CD4-positive, alpha-beta T cell (primary cell): Measurements from ENCODE around the gene RPL32. TPM values are rescaled to one million over a fixed set of nuclear protein-coding genes. Genes with fewer than 3 reads are reported as not detected.

ENCODE experiments used
- ATAC-seq: fragments of 200-7000 bp; cut with Tn5 transposase; one replicate; pipeline ENCODE4 v1.10.0; 2022; ENCODE audit warnings: mild to moderate bottlenecking; ENCODE audit not compliant: poor library complexity
- CTCF ChIA-PET: fragments of 350-600 bp; sonication (Branson Sonifier 250); formaldehyde crosslinking; loops from one replicate; lab custom pipeline; 2021; ENCODE audit warnings: antibody characterized with exemption, inconsistent platforms; lab: Charles Lee
- POLR2A ChIA-PET: fragments of 350-600 bp; sonication (Branson Sonifier 250); formaldehyde crosslinking; loops from one replicate; lab custom pipeline; 2021; ENCODE audit warnings: antibody characterized with exemption, inconsistent platforms; lab: Charles Lee
- DNase-seq, 14 experiments: peaks; one replicate each; pipeline ENCODE4 v3.0.0-alpha.2; 2013 to 2020; ENCODE audit warnings: mixed read lengths in 2 of 14
- H3K27ac ChIP-seq, 2 donors: one replicate each; pipeline versions ENCODE4 v1.5.1 to v1.7.0; 2013; ENCODE audit warnings: low read length in 2 of 2, low read depth in 1 of 2, mild to moderate bottlenecking in 1 of 2
- H3K27me3 ChIP-seq, 2 experiments: 1 replicate in 1 of 2; 2 replicates in 1 of 2; pipeline versions ENCODE4 v1.6.1 to v1.7.0; 2013; ENCODE audit warnings: low read length in 2 of 2, control low read depth in 1 of 2, mild to moderate bottlenecking in 1 of 2, moderate library complexity in 1 of 2; ENCODE audit not compliant: insufficient read depth in 2 of 2, control insufficient read depth in 1 of 2
- H3K36me3 ChIP-seq: one replicate; pipeline ENCODE4 v1.6.1; 2013; ENCODE audit warnings: low read length, control low read depth; ENCODE audit not compliant: insufficient read depth
- H3K4me1 ChIP-seq: one replicate; pipeline ENCODE4 v1.6.1; 2013; ENCODE audit warnings: low read length, control low read depth; ENCODE audit not compliant: insufficient read depth
- H3K4me3 ChIP-seq: one replicate; pipeline ENCODE4 v1.5.1; 2013; ENCODE audit warnings: mild to moderate bottlenecking, low read length, moderate library complexity
- H3K9me3 ChIP-seq, 2 experiments: 1 replicate in 1 of 2; 2 replicates in 1 of 2; pipeline versions ENCODE4 v1.6.1 to v1.7.0; 2013; ENCODE audit warnings: low read length in 2 of 2, mild to moderate bottlenecking in 2 of 2, control low read depth in 1 of 2, moderate library complexity in 1 of 2; ENCODE audit not compliant: control insufficient read depth in 1 of 2, insufficient read depth in 1 of 2
- H3K27ac Mint-ChIP-seq: one replicate; pipeline ENCODE4 v1.8.0; 2020; ENCODE audit warnings: mixed read lengths
- H3K27me3 Mint-ChIP-seq: one replicate; pipeline ENCODE4 v1.8.0; 2021; ENCODE audit warnings: mixed read lengths
- H3K36me3 Mint-ChIP-seq: one replicate; pipeline ENCODE4 v1.8.0; 2021; ENCODE audit warnings: low read depth, mixed read lengths
- H3K4me1 Mint-ChIP-seq: one replicate; pipeline ENCODE4 v1.8.0; 2021; ENCODE audit warnings: low read depth, mixed read lengths
- H3K4me3 Mint-ChIP-seq: one replicate; pipeline ENCODE4 v1.8.0; 2020; ENCODE audit warnings: mild to moderate bottlenecking, mixed read lengths
- H3K9me3 Mint-ChIP-seq: one replicate; pipeline ENCODE4 v1.8.0; 2020; ENCODE audit warnings: mixed read lengths
- CTCF ChIP-seq: fragments of 200-600 bp; IDR thresholded peaks from one replicate; pipeline ENCODE4 v1.8.0; 2022; ENCODE audit warnings: antibody characterized with exemption, mild to moderate bottlenecking
- intact Hi-C, 2 experiments: fragments of 100-400 bp; cut with DNase I in 1 of 2; cut with micrococcal nuclease in 1 of 2; formaldehyde crosslinking; loops; one replicate each; pipeline versions ENCODE4 v1.15.1 to v1.9.0; 2023 to 2025; cut with DNase I, micrococcal nuclease
- total RNA-seq, 174 experiments: library from RNA in 2 of 174; stranded (reverse) in 2 of 174; gene quantifications; one replicate each; pipeline ENCODE4 v1.2.3 and lab custom pipeline; 2021 to 2026

The RPL32 gene
- total RNA-seq, 2 experiments from 2014 or later: 4,308 to 4,667 TPM

DNA sequence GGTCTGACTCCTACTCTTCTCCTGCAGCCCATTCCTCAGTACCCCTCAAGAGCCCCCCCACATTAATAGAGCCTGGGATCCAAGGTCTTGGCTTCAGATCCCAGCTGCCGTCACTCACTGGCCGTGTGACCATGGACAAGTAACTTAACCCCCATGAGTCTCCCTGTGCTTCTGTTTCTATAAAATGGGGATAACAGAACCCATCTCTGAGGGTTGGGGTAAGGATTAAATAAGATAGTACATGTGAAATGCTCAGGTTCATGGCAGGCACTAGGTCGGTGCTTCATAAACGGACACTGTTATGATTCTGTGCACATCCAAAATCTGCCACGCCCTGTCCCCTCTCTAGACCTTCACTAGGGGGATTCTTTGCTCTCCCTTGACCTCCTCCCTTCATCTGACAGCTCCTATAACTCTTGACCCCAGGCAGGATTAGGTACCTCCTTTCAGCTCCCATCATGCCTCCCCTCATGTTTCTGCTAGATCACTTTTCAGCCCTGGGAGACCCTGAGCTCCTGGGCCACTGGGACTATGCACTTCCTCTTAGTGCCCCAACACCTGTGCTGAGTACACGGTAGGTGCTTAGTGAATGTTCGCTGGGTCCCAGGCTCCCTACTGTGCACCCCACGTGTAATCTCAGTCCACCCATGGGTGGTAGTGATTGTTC lies 43.3 kb downstream of the RPL32 start:
- no peaks in the 10 kb centered on the region for H3K9me3 Mint-ChIP-seq
- H3K27ac Mint-ChIP-seq: peak overlapping the region; percentile 23
- POLR2A ChIA-PET: interaction anchor here (2.1 to 2.3 kb wide), 2 partner anchors 12 to 43 kb away, joined by 18 to 26 read pairs; partner anchors contain the start of gene RPL32

DNA sequence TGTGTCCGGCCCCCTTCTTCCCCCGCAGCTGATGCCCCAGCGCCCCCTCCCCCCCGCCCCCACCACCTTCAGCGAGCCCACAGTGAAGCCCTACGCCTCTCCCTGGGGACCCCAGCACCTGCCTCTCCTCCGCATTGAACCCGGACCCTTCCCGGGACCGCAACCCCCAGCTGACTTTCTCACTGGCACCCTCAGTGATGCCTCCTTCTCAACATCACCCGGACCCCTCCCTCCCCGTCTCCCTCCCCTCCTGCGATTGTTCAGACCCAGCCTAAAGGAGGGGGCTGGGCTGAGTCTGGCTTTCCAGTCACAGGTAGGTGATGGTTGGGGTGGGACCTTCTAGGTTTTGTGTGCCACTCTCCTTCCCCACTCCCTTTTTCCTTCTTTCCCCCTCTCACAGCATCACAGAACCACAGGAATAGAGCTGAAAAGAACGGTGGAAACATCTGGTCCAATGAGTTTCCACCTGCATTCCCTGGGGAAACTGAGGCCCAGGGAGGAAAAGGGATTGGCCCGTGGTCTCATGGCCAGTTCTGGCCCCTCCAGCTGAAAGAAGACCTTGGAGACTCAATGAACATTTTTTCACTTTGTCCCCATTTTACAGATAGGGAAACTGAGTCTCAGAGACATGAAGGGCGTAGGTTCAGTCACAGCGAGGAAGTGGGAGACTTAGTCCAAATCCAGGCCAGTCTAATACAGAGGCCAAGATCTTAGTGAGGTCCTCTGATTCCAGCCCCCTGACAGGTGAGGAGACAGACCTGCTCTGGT lies 44.1 kb downstream of the RPL32 start:
- Mint-ChIP-seq H3K27ac (peak overlapping the region; percentile 23), H3K27me3 (no peaks in the 10 kb centered on the region), H3K4me1 (peaks cover 29% of the 10 kb centered on the region), H3K36me3 (no peaks in the 10 kb centered on the region), H3K9me3 (no peaks in the 10 kb centered on the region), H3K4me3 (peak overlapping the region; percentile 93)
- ChIA-PET CTCF (interaction anchor here (1.1 to 2.7 kb wide), 3 partner anchors 10 to 45 kb away, joined by 3 to 16 read pairs (median 4); no protein-coding TSS in a partner anchor), POLR2A (interaction anchor here (0.9 to 2.3 kb wide), 4 partner anchors 13 to 313 kb away, joined by 3 to 26 read pairs (median 10); partner anchors contain the start of gene RPL32)
- no peaks in the 10 kb centered on the region for H3K27me3 ChIP-seq
- no peaks in the 10 kb centered on the region for H3K9me3 ChIP-seq
- TF ChIP-seq CTCF: no peak
- no peak overlapping the region for H3K27ac ChIP-seq
- intact Hi-C loops: loop anchor here in 1 of 2 experiments (2.0 kb wide), 1 partner anchor 13 kb away; no protein-coding TSS in a partner anchor
- DNase-seq (no peak), ATAC-seq (no peak)
- H3K36me3 ChIP-seq: no peaks in the 10 kb centered on the region
- H3K4me3 ChIP-seq: peak overlapping the region; percentile 68
- H3K4me1 ChIP-seq: peaks cover 13% of the 10 kb centered on the region

More for the DNA sequence above, 43.3 kb downstream of the RPL32 start:
- no peak overlapping the region for H3K4me3 ChIP-seq
- H3K27me3 Mint-ChIP-seq: no peaks in the 10 kb centered on the region
- TF ChIP-seq CTCF: no peak
- ATAC-seq (no peak), DNase-seq (no peak)
- no peaks in the 10 kb centered on the region for H3K27me3 ChIP-seq
- H3K4me3 Mint-ChIP-seq: peak overlapping the region; percentile 83
- no peaks in the 10 kb centered on the region for H3K36me3 ChIP-seq
- CTCF ChIA-PET: interaction anchor here (2.7 kb wide), 1 partner anchor 12 kb away, joined by 16 read pairs; no protein-coding TSS in a partner anchor
- intact Hi-C loops: loop anchor here in 1 of 2 experiments (2.0 kb wide), 1 partner anchor 13 kb away; no protein-coding TSS in a partner anchor
- H3K27ac ChIP-seq: no peak overlapping the region
- H3K36me3 Mint-ChIP-seq: no peaks in the 10 kb centered on the region
- peaks cover 29% of the 10 kb centered on the region for H3K4me1 Mint-ChIP-seq
- H3K4me1 ChIP-seq: peaks cover 13% of the 10 kb centered on the region
- H3K9me3 ChIP-seq: no peaks in the 10 kb centered on the region
